ENCODE data around the gene ATP2B2.

The ATP2B2 gene

DNA sequence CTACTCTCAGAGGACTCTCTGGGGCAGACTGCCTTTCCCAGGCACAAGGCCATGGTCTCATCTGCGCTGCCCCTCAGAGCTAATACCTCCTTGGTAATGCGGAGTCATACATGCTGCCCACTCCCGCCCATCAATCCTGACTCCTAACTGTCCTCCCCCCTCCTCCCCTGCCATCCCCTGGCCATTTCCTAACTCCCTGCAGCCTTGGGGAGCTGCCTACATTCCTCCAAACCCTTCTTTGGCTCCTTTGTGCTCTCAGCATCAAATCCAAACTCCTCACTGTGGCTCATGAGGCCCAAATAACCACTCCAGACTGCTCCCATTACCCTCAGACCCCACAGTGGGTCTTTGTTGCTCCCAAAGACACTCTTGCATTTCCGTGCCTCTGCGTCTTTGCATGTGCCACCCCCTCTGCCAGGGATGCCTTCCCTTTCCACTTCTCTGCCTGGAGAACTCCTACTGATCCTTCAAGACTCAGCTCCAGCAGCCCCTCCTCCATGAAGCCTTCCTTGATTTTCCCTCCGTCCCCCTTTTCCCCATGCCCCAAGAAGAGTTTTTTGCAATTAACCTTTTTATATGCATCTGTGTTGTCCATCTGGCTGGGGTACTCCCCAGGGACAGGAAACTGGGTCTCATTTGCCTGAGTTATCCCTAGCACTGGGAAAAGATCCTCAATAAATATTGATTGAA, 5.5 kb upstream of the ATP2B2 start:
- no peak for DNase-seq (ENCODE audit: low spot score)

DNA sequence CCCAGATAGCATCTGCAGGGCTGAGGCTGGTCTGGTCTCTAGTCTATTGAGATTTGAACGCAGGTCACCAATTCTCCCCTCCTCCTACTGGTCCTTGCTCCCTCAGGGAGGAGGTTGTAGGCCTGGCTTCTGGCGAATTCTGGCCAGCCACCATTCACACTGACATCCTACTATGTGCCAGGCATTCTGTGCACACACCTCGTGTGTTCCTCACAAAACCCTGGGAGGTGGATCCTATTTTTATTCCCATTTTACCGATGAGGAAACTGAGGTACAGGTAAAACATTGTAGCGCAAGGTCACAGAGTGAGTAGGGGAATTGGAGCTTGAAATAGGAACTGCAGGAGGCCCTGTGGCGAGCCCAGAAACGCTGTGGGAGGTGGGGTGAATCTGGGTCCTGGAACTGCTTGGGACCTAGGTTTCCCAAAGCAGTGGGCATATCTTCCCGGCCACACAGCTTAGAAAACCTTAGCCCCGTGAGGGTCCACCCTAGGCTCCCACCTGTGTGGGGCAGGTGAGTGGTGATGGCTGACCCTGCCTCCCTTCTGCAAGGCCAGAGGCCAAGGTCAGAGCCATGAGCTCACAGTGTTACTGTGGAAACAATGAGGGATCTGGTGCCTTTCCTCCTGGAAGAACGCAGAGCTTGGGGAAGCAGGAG, 4.8 kb upstream of the ATP2B2 start:
- DNase-seq (ENCODE audit: low spot score) = no peak

- DNase-seq (ENCODE audit: low spot score) = no peak
Measured at GRCh38 chr3:10509325-10509724, 3.9 kb upstream of the ATP2B2 start.

DNA sequence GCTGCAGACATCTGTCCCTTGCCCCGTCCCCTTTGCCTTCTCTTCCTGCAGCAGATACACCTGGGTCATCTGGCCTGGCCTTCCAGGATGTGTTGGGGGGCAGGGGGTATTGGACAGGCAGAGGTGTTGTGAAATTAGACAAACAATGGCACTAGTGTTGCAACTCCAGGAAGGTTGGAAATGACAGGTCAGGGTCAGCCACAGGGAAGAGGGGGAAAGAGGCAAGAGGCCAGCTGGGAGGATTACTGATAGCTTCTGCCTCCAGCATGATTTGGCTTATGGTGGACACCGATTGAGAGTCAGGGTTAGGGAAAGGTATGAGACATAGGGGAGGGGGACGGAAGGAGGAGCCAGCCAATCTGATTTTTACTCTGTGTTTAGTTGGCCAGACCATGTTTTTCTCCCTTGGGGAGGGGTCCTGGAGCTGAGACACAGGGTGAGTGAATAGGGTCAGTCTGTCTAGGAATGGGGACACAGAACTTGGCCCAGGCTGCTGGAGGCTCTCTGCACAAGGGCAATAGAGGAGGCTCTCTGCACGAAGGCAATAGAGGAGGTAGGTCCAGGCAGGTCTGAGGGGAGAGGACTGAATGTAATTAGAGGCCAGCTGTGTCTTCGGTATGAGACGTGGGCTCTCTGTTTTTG, 3.4 kb upstream of the ATP2B2 start:
- DNase-seq (ENCODE audit: low spot score) = no peak

DNA sequence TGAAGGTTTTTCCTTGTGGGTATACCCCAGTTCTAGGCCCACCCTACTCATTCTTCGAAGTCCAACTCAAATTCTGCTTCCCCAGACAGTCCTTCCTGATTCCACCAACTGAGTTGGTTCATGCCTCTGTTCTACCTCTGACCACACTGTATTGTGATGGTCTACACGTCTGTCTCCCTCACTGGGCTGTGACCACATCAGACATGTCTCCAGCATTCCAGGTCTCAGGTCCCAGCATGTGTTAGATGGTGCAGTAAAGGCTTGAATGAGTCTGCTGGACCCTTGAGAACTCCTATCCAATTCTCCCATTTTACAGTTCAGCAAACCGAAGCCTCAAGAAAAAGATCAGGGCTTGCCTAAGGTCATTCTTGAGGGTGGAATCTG, 2.8 kb upstream of the ATP2B2 start:
- no peak for DNase-seq (ENCODE audit: low spot score)

DNA sequence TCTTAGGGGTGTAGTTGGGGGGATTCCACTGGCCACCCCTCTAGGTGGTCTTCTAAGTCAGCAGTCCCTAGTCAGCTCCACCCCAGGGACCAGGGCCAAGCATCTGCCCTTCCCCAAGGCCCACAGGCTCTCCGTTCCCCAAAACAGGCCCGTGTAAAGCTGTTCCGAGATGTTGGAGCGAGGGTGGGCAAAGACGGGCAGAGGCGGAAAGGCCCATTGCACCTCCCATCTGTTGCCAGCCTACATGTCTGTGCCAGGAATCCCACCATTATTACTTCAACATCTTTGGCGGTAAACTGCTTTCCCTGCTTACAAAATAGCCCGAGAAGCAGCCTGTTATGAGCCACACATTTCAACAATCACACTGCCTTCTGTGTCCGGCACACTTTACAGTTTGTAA, 1.9 kb upstream of the ATP2B2 start:
- DNase-seq (ENCODE audit: low spot score) = no peak

DNA sequence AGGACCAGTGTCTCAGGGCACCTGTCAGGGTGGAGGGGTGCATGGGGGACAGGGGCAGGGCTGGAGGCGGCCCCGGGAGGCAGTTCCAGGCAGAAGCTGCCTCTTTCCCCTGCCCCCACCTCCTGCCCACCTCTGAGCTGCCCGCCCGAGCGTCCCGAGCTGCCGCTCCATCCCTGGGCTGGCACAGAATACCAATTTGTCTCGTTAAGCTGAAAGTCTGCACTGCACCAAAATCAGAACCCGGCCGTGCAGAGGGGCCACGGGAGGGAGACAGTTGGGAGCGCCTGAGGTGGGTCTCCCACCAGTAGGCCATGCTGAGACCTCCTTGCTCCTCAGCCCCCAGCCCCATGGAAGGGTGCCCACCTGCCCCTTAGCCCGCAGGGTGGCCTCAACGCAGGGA, 1.3 kb upstream of the ATP2B2 start:
- no peak for DNase-seq (ENCODE audit: low spot score)

- no peak for DNase-seq (ENCODE audit: low spot score)
Measured at GRCh38 chr3:10505791-10506585, 602 bp upstream of the ATP2B2 start.

DNA sequence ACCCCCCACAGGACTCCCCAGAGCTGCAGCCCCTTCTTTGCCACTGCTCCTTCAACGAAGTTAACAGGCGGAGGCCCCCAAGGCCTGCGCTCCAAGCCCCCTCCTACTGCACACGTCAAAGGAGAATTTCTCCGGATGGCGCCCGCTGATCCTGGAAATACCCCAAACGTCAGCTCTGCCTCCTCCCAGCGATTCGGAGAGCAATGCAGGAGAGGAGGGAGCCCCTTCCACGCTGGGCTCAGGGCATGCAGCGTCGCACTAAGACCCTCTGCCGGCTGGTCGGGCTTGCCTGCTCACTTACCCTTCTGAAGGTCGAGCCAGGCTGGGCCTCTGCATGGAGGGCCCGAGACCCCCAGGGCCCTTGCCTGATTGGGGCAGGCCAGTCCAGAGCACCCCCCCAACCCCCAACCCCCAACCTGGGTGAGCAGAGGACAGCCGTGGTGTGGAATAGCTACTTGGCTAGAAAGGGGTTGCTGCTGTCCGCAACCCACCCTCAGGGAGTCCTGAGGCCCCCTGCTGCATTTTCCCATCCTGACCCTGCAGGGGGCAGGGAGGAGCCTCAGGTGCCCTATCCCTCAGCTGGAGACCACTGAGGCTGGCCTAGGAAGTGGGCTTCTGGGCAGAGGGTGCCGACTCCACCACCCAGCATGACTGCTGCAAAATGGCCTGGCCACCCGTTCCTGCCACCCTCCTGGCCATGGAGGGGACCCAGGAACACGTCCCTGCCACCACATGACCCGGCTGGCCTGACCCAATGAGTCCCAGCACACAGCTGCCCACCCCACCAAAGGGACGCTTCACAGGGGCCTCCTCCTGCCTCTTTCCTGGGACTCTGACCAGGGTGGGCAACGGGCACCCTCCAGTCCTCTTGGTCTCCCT, 976 bp downstream of the ATP2B2 start:
- no peak for DNase-seq (ENCODE audit: low spot score)

- no peak for DNase-seq (ENCODE audit: low spot score)
Measured at GRCh38 chr3:10503217-10503796, 2.1 kb downstream of the ATP2B2 start.

DNA sequence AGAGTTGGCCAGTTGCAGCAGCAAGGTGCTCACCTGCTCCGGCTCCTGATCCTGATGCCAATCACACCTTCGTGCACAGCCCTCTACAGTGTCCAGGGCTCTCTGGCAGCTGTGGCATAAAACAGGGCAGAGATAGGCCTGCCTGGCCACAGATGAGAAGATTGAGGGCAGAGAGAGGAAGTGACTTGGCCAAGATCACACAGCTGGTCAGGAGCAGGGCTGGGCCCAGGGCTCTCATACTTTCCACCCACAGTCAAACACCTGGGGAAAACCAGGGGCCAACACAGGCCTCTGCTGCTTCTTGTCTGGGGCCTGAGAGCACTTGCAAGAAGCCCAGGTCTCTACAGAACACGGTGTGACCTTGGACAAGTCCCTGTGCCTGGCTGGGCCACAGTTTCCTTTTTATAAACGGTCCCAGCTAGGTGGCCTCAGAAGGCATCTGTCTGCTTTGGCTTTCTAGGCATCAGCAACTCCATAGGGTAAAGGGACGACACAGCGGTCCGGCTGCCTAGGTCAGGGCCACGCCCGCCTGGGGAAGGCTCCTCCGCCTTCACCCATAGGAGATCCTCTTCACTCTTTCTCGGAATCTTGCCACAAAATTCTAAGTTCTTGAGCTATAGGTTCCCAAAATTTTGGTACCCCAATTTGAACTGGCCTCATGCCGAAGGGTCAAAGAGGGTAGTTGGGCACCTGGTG, 3.1 kb downstream of the ATP2B2 start:
- no peak for DNase-seq (ENCODE audit: low spot score)

DNA sequence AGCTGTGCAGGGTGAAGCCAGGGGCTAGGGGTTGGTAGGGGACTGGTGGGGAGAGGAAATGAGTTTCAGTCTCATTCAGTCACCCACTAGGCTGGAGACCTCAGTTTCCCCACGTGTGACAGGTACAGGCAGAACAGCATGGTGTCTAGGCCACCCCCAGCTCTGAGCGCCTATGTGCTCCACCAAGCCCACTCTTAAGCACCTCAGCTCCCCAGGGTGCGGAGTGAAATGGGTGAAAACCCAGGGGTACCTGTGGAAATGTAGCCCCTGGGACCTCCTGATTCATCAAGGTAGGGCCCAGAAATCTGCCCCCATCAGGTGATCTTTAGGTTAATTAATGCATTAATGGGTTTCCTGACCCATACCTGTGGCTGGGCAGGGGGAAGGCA, 3.7 kb downstream of the ATP2B2 start:
- no peak for DNase-seq (ENCODE audit: low spot score)

- DNase-seq (ENCODE audit: low spot score) = no peak
Measured at GRCh38 chr3:10500717-10501663, 4.4 kb downstream of the ATP2B2 start.

DNA sequence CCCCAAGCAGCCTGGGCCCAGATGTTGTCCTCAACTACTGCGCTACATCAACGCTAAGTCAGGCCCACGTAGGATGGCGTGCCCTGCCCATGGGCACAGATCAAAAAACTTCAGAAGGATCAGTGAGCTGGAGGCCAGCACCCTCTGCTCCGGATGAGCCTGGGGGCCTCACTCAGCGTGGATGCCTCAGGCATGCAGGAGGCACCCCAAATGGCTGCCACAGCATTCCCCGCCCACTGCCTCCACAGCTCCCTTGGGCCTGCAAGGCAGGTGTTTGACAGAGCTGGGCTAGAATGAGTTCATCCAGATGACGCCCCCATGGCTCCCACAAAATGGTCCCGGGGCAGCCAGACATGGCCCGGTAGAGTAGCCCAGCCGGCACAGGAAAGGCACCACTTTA, 7.1 kb downstream of the ATP2B2 start:
- no peak for DNase-seq (ENCODE audit: low spot score)

GRCh38 chr3:10497439-10497838, 7.9 kb downstream of the ATP2B2 start:
- DNase-seq (ENCODE audit: low spot score) = no peak

GRCh38 chr3:10496121-10496863, 9.1 kb downstream of the ATP2B2 start:
- DNase-seq (ENCODE audit: low spot score) = no peak

DNA sequence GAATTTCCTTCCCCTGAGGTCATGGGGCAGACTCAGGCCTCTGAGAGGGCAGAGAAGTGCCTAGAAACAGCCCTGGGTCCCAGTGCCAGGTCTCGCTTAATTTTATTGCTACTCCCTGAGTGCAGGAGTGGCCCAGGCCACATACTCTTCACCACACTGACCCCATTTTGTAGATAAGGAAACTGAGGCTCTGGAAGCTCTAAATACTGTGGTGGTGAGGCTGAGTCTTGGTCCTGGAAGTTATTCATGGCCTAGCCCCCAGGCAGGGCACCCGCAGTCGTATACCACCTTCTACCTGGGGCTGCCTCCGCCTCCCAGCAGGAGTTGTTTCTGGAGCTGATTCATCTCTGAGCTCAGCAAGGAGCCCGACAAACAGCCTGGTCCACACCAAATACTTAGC, 9.8 kb downstream of the ATP2B2 start:
- no peak for DNase-seq (ENCODE audit: low spot score)

DNA sequence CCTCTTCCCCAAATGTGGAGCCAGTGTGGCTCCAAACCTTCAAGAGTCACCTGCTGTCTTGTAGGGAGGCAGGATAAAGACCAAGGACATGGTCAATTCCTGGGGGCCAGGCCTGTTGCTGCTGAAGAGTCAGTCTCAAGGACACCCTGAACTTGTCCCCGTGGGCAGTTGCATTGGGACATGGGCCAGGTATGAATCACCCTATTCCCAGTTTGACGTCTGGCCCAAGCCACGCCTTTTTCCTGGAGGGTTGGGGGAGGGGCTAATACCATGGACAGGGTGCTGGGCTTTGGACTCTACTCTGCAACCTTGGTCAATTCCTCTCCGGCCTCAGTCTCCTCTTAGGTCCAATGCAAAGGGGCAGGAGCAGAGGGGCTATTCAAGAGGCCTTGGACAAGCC, 10.4 kb downstream of the ATP2B2 start:
- DNase-seq (ENCODE audit: low spot score) = no peak

- no peak for DNase-seq (ENCODE audit: low spot score)
Measured at GRCh38 chr3:10494180-10494579, 11.2 kb downstream of the ATP2B2 start.
